SK-N-MC (cell line): ENCODE measurements around the gene PBX1.
A peak's percentile ranks its signal among the peaks of the same experiment; 100 is the strongest.

Source experiments
- DNase-seq: peaks from one replicate; pipeline ENCODE4 v3.0.0-alpha.2; 2011; ENCODE audit warnings: low read depth, low spot score
- H3K27ac ChIP-seq: fragments of 200-600 bp; sonication (generic); 2 replicates; pipeline ENCODE4 v1.5.1; 2016; ENCODE audit warnings: mixed run types
- H3K36me3 ChIP-seq: fragments of 200-600 bp; sonication (generic); 2 replicates; pipeline ENCODE4 v1.6.1; 2017; ENCODE audit warnings: antibody characterized with exemption, low read length, mixed read lengths; ENCODE audit not compliant: insufficient read depth
- H3K4me3 ChIP-seq: fragments of 200-600 bp; sonication (generic); 2 replicates; pipeline ENCODE4 v1.5.1; 2016
- H3K9ac ChIP-seq: fragments of 200-600 bp; sonication (generic); 2 replicates; pipeline ENCODE4 v1.8.0; 2017; ENCODE audit warnings: mixed run types, mixed read lengths; ENCODE audit not compliant: insufficient read length
- H3K9me3 ChIP-seq: fragments of 200-600 bp; sonication (generic); 2 replicates; pipeline ENCODE4 v1.6.1; 2017; ENCODE audit warnings: low read depth, mild to moderate bottlenecking, antibody characterized with exemption, low read length, moderate library complexity, mixed read lengths
- EZH2 ChIP-seq: fragments of 200-600 bp; sonication (generic); IDR thresholded peaks from one replicate; pipeline ENCODE4 v1.6.1; 2017; ENCODE audit warnings: antibody characterized with exemption
- FOXP2 ChIP-seq: optimal IDR thresholded peaks from 2 replicates; pipeline ENCODE3; 2011; ENCODE audit warnings: mild to moderate bottlenecking, moderate library complexity; ENCODE audit not compliant: insufficient read depth; ENCODE audit errors: extremely low read length, control extremely low read depth
- POLR2AphosphoS5 ChIP-seq: IDR thresholded peaks from 2 replicates; pipeline ENCODE4 v1.6.1; 2012; ENCODE audit warnings: mild to moderate bottlenecking, low read depth, low read length, borderline replicate concordance

PBX1 gene

DNA sequence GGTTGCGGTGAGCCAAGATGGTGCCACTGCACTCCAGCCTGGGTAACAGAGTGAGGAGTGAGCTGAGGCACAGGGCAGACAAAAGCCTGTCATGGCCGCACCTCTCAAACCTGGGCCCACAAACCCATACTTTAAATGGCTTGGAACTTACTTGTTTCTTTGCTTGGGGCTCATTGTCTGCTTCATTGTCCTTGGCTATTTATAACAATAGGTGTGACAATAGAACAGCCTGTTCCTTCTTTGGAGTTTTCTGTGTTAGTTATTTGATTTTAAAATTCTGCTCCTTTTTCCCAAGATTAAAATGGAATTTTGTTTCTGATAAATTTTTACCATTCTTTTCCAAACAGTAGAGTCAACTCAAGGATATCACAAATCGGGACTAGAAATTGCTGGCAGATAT, 94.7 kb downstream of the PBX1 start:
- no peak overlapping the region for H3K4me3 ChIP-seq
- H3K9me3 ChIP-seq: no peaks in the 10 kb centered on the region
- H3K36me3 ChIP-seq: no peaks in the 10 kb centered on the region
- no peak for DNase-seq
- no peak overlapping the region for H3K9ac ChIP-seq
- no peak overlapping the region for H3K27ac ChIP-seq
- TF ChIP-seq POLR2AphosphoS5 (no peak), FOXP2 (no peak), EZH2 (no peak)

DNA sequence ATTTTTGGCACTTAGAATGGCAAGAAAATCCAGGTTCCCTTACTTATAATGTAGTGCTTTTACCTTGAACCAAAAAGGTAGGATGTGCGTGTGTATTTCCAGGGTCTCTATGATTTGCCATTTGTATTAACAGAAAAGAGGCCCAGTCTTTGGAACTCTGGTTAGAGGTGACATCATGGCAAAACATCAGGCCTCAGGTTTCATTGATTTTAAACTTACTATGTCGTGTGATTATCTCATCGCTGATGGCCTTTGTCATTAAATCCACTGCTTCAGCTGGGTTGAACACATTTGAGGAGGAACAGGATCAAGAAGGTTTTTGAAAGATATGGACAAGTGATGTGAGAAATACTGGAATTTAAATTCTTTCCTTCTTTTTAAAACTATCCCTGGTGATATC, 95.2 kb downstream of the PBX1 start:
- Histone ChIP-seq H3K36me3 (no peaks in the 10 kb centered on the region), H3K4me3 (no peak overlapping the region), H3K27ac (no peak overlapping the region), H3K9ac (no peak overlapping the region), H3K9me3 (no peaks in the 10 kb centered on the region)
- DNase-seq: no peak
- no peak for TF ChIP-seq POLR2AphosphoS5
- TF ChIP-seq EZH2: no peak
- TF ChIP-seq FOXP2: no peak

DNA sequence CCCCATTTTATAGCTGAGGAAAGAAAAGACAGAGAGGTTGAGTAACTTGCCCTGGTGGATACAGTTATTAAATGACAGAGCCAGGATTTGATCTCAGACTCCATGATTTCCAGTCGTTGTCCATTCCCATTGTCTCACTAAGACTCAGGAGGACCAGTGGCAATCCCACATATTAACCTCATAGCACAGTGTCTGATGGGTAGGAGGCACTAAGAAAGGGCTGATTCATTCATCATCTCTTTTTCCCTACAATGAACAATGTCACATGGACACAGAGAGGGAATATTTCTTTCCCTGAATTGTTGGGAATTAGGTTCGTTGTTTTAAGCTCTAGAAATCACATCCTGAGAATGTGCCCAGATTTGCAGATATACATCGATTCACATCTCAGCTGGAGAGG, 99.9 kb downstream of the PBX1 start:
- Histone ChIP-seq H3K4me3 (no peak overlapping the region), H3K9ac (no peak overlapping the region), H3K9me3 (no peaks in the 10 kb centered on the region), H3K27ac (no peak overlapping the region), H3K36me3 (peaks cover 3% of the 10 kb centered on the region; the same call in 1 of the 2 replicates)
- no peak for TF ChIP-seq FOXP2
- TF ChIP-seq POLR2AphosphoS5: no peak
- no peak for TF ChIP-seq EZH2
- DNase-seq: no peak

DNA sequence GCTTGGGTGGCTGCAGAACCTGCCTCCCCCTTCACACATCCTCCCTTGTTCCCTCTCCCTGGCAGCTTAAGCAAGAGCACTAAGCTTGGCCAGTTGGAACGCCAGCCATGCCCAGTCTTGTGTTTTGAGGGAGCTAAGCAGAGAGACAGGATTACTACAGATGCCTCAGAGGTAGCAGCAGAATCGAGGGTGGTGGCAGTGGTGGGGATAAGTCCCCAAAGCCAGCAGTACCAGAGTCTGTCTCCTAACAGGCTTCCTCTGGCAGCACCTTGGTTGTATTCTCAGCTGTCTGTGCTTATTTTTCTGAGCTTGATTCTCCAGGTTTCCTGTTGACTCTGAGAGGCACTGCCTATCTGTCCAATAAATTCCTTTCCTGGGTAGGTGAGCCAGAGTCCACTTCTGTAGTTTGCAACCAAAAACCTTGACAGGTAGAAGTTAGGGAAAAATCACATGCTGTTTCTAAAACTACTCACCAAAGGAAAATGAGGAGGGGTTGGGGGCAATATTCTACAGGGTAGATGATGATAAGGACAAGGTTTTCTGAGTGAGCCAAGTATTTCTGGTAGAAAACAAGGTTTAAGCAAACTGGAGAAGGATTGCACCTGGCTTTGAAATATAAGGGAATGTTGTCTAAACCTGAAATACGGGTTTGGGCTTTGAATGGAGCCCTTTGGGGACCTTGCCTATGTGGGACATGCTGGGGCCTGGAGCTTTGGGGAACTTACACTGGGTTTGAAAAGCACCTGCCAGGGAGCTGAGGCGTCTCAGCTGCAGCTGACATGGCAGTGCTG, 100.8 kb downstream of the PBX1 start:
- Histone ChIP-seq H3K9ac (no peak overlapping the region), H3K9me3 (no peaks in the 10 kb centered on the region), H3K36me3 (peaks cover 9% of the 10 kb centered on the region; the same call in 1 of the 2 replicates), H3K27ac (no peak overlapping the region), H3K4me3 (no peak overlapping the region)
- TF ChIP-seq POLR2AphosphoS5: no peak
- TF ChIP-seq FOXP2: no peak
- no peak for TF ChIP-seq EZH2
- DNase-seq: no peak

DNA sequence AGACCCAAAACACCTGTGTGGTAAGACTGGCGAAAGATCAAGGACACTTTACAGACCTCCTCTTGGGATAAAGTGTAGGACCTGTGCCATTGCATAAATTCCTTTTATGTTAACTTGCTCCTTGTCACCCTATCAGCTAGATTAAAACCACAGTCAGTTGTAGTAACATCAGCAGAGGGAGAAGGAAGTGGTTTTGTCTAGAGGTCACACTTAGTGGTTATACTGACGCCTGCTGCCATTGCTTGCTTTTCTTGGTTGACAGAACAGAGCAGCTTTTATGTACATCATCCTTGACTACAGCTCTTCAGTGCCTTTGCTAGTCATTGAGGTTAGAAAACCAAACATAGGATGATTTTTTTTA, 101.4 kb downstream of the PBX1 start:
- no peak overlapping the region for H3K27ac ChIP-seq
- no peaks in the 10 kb centered on the region for H3K9me3 ChIP-seq
- H3K4me3 ChIP-seq: no peak overlapping the region
- no peak overlapping the region for H3K9ac ChIP-seq
- no peak for DNase-seq
- TF ChIP-seq FOXP2 (no peak), EZH2 (no peak), POLR2AphosphoS5 (no peak)
- H3K36me3 ChIP-seq: peaks cover 9% of the 10 kb centered on the region; the same call in 1 of the 2 replicates

DNA sequence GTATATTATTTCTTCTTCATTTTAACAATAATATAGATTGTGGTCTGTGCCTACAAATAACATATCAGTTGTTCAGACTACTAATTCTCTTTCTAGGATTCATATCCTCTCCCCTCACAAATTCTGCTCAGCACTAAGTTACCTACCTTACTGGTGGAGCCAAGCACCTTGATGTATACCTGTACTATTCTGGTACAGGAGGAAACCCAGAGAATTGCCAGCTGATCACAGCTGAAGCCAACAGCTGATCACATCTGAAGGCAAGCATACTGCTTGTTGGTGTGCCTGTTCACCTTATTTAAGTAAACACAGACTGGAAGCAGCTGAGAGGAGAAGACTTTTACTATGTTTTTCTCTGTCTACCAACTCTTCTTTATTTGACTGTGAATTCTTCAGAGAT, 101.8 kb downstream of the PBX1 start:
- no peak overlapping the region for H3K4me3 ChIP-seq
- H3K9me3 ChIP-seq: no peaks in the 10 kb centered on the region
- no peak for TF ChIP-seq POLR2AphosphoS5
- TF ChIP-seq EZH2: no peak
- TF ChIP-seq FOXP2: no peak
- H3K36me3 ChIP-seq: peaks cover 9% of the 10 kb centered on the region; the same call in 1 of the 2 replicates
- no peak for DNase-seq
- H3K9ac ChIP-seq: no peak overlapping the region
- no peak overlapping the region for H3K27ac ChIP-seq

DNA sequence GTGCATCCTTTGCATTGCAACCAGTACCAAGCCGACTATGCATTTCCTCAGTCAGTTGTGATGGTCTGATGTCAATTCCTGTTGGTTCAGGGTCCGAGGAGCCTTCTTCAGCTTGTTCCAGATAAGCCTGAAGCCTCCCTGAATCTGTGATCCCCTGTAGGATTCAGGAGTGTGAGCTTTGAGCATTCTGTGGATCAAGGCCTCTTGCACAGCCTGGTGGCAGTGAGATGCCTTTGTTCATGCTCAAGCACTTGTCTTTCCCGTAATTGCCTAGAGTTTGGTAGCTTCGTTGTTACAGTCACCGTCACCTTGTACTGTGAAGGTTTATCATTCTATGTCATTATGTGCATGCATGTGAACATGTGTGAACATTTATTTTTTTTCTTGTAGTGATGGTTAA, 103.5 kb downstream of the PBX1 start:
- H3K9me3 ChIP-seq: no peaks in the 10 kb centered on the region
- no peak for DNase-seq

DNA sequence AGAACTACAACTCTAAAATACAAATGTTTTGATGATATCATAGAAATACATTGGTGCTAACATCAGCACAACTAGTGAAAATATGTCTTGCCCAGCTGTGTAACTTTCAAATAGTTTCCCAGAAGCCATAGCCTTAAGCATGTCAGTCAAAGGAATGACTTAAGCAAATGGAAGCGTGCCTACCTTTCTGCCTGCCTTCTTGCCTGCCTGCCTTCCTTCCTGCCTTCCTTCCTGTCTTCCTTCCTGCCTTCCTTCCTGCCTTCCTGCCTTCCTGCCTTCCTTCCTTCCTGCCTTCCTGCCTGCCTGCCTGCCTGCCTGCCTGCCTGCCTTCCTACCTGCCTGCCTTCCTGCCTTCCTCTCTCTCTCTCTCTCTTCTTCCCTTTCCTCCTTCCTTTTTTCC, 104.0 kb downstream of the PBX1 start:
- no peaks in the 10 kb centered on the region for H3K9me3 ChIP-seq
- DNase-seq: no peak
- H3K36me3 ChIP-seq: peaks cover 9% of the 10 kb centered on the region; the same call in 1 of the 2 replicates
- H3K27ac ChIP-seq: peak overlapping the region; percentile 94
- no peak overlapping the region for H3K9ac ChIP-seq
- no peak for TF ChIP-seq POLR2AphosphoS5
- no peak for TF ChIP-seq FOXP2
- no peak for TF ChIP-seq EZH2
- H3K4me3 ChIP-seq: no peak overlapping the region

More for the DNA sequence above, 103.5 kb downstream of the PBX1 start:
- Histone ChIP-seq H3K36me3 (peaks cover 9% of the 10 kb centered on the region; the same call in 1 of the 2 replicates), H3K27ac (peak overlapping the region; percentile 94), H3K4me3 (no peak overlapping the region), H3K9ac (no peak overlapping the region)
- TF ChIP-seq FOXP2 (no peak), EZH2 (no peak), POLR2AphosphoS5 (no peak)
